GM19193 (cell line): ENCODE measurements around the gene LENEP.

ENCODE experiments used
- POLR2A ChIP-seq: IDR thresholded peaks from 4 replicates; pipeline ENCODE4 v1.6.1; 2011; ENCODE audit not compliant: insufficient read depth, insufficient read length; ENCODE audit errors: extremely low read depth

The LENEP gene

DNA sequence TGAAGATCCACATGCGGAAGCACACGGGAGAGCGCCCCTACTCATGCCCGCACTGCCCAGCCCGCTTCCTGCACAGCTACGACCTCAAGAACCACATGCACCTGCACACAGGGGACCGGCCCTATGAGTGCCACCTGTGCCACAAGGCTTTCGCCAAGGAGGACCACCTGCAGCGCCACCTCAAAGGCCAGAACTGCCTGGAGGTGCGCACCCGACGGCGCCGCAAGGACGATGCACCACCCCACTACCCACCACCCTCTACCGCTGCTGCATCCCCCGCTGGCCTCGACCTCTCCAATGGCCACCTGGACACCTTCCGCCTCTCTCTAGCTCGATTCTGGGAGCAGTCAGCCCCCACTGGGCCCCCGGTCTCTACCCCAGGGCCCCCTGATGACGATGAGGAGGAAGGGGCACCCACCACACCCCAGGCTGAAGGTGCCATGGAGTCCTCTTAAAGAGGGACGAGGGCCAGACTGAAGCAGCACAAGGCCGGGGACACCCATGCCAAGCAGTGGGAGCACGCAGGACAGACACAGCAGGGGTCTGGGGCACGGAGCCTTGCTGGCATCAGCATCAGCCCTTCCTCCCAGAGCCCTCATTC lies 22.9 kb downstream of the LENEP start:
- TF ChIP-seq POLR2A: no peak

DNA sequence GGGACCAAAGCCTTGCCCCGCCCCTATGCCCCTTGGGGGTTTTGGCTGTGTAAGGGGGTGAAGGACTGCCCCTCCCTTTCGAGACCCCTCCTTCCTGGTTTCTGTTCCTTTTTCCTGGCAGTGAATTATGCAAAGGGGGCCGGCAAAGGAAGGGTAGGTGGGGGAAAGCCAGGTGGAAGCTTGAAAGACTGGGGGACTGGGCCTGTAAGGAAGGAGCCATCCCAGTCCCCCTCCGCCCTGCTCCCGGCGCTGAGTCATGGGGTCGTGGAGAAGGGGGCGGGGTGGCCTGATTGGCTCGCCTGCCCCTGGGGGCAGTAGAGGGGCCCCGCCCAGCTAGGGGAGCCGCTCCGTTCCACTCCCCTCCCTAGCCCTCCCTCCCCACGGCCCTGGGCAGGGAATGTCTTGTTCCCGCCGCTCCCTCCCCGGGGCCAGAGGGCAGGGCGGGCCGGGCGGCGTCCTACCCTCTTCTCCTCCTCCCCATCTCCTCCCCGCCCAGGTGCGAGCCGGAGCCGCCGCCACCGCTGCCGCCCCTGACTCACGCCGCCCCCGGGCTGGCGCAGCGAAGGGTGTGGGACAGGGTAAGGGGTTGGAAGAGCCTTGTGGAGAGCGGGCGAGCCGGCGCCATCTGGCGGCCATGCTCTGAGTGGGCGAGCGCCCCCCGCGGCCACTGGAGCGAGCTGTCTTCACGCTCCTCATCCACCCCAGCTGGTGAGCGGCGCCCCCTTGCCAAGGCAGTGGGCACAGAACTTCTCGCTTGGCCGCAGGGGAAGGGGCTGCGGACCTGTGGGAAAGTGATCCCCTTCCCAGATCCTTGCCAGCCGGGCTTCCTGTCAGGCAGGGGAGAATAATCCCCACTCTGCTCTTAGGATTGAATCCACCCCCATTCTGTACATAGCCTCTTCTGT lies 23.9 kb downstream of the LENEP start:
- TF ChIP-seq POLR2A: peak; percentile 46

DNA sequence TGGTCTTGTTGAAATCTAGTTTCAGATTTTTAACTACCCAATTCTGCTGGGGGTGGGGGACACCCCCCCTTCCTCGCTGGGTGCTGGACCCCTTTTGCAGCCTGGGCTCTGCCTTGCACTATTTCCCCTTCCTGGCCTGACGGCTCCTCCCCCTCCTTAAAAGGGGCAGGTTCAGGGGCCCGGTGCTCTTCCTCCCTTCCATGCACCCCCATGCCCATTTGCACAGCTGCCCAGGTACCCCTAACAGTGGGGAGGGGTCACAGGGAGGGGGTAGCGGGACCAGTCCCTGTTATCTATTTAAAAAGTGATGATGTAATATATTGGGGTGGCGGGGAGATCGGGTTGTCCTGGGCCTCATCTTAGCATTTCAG lies 24.5 kb downstream of the LENEP start:
- TF ChIP-seq POLR2A: peak; percentile 18

DNA sequence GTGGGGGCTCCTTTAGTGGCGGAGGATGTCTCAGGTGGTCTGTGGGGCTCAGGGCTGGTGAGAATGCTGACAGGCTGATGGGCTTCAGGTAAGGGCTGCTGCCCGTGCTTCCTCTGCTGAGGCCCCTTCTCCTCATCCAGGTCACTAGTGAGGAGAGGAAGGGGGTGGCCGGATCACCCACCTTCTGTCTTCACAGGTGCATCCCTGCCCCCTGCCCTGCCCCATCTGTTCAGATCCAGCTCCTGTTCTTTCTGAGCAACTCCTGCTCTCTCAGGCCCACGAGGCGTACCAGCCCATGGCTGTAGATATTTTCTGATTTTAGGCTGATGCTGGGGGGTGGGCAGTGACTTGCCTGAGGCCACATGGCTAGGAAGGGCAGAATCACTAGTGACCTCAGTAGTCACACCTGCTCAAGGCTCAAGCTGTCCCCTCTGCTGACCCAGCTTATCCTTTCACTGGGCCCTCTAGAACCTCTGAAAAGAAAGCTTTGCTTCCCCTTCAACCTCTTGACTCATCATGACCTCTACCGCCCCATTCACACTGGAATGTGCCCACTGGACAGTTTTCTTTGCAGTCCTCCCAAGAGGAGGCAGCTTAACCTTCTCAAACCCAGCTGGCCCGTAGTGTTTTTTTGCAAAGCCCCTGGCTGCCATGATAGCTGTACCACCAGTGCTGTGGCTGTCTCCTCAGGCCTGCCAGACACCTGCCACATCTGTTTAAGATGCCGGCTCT lies 25.4 kb downstream of the LENEP start:
- TF ChIP-seq POLR2A: no peak

DNA sequence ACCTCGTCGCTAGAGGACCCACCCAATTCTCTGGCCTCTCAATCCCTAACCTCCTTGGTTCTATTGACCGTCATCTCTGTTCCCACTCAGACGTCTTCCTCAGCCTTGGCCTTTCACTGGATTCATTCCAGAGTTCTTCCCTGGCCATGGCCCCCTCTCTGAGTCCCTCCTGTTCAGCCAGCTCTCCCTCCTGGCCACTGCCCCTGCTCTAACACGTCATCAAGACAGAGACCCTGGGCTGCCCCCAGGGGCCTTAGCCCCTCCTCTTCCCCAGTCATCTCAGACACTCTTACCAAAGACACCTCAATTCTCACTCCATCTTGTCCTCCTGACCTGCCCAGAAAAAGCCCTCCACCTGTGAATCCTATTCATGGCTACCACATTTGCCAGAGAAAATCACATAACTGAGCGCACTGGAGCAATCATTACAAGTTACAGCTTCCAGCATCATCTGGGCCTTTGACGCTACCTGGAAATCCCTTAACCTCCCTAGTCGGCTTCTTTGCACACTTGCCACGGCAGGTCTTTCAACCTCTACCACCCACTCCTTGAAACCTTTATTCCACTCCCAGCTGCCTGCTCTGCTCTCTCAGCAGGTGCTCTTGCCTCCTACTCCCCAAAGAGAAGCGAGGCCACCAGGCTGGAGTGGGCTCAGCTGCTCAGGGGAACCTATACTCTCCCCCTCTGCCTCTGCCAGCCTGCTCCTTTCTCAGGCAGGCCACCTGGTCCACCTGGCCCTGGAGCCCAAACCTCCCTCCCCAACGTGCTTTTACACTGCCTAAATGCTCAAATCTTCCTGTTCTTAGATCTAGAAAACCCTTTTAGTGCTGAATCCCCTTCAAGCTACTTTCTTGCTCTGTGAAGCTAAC lies 26.2 kb downstream of the LENEP start:
- no peak for TF ChIP-seq POLR2A

DNA sequence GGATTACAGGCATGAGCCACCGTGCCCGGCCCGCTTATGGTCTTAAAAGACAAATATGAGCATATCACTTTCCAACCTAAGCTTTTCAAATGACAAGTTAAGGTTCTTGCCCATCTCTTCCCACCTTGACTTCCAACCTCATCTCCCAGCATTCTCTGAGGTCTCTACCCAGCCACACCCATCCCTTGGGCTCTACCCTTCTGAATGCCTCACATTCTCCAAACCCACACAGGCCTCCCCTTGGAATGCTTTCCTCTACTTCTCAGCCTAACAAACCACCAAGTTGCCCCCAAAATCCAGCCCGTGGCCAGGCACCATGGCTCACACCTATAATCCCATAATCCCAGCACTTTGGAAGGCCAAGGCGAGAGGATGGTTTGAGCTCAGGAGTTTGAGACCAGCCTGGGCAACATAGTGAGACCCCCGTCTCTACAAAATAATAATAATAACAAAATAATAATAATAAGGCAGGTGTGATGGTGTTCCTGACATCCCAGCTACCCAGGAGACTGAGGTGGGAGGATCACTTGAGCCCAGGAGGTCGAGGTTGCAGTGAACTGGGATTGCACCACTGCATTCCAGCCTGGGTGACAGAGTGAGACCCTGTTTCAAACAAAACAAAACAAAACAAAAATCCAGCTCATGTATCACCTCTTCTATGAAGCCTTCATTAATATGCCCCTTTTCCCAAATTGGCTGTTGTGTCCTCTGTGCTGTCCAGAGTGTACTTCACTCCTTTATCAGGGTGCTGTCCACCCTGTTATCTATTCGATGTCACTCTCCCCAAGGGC lies 28.9 kb downstream of the LENEP start:
- TF ChIP-seq POLR2A: no peak

DNA sequence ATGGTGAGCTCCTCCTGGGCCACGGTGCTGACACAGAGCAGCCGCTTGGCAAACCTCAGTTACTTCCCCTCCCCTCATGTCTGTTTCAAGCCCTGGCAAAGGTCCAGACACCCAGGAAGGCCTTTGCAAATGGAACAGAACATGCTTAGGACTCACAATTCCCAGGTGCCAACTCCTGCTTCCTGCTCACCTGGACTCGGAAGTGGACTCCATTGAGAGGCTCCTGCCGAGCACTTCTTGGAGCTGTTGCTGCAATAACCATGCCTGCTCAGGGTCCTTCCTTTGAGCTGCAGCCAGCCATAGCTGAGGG lies 29.5 kb downstream of the LENEP start:
- TF ChIP-seq POLR2A: no peak

DNA sequence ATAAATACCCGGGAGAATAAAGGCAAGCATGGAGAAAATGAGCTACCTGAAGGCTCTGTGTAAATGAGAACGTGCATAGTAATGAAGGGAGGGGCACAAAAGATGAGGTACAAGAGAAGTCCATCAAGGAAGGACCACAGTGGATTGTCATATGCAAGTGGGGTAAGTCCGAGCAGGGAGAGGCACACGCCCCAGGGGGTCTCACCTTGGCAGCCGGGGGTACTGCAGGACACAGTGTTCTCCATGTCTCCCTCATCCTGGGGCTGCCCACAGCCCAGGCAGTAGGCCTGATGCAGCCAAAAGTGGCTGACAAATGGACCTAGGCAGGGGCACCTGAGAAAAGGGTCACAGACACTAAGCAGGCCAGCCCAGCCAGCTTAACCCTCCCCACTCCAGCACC lies 30.2 kb downstream of the LENEP start:
- no peak for TF ChIP-seq POLR2A

DNA sequence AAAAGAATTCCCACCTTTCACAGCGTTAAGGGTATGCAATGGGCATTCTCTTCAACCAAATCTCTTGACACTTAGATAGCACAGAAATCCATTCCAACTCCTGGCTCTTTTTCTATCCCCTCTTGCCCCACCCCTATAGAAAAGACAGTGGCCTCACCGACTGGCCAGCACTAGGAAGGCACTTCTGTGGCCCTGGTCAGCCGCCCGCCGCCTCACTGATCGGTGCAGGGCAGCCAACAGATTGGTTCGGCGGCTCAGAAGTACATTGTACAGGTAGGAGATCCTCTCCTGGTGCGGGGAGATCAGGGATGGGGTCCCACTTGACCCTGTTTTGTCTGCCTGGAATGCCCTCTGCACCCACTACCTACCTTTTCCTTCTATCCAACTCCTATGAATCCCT lies 30.9 kb downstream of the LENEP start:
- TF ChIP-seq POLR2A: no peak

DNA sequence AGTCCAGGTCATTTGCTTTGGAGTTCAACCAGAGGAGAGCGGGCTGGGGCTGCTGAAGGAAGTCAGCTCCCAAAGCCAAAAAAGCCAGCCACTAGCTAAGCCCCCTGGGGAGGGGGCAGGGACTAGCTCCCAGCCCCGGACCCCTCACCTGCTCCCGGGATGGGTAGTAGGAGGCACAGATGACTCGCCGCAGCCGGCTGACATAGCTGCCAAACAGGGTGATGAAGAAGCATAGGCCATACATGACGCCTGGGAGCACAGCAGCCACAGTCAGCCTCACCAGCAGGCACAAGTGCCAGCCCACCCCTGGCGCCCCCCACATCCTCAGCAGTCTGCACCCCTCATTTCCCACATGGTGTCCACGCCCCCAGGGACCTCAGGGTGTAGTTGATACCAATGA lies 32.8 kb downstream of the LENEP start:
- TF ChIP-seq POLR2A: no peak

DNA sequence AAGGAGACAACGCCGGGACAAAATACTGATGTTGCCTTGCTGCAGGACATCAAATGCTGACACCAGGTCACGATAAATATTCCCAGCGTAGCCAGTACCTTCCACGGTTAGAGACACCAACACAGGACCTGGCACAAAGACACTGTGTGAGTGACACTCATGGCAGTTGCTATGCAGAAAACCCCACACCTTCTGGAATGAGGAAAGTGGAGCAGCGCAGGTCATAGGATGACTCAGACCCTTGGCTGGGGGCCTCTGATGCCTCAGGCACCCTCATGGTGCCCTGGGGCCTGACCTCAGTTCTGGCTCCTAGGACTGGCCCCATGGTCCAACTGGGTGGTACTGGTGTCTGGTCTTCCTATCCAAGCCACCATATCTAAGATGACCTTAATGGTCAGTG lies 33.2 kb downstream of the LENEP start:
- no peak for TF ChIP-seq POLR2A

DNA sequence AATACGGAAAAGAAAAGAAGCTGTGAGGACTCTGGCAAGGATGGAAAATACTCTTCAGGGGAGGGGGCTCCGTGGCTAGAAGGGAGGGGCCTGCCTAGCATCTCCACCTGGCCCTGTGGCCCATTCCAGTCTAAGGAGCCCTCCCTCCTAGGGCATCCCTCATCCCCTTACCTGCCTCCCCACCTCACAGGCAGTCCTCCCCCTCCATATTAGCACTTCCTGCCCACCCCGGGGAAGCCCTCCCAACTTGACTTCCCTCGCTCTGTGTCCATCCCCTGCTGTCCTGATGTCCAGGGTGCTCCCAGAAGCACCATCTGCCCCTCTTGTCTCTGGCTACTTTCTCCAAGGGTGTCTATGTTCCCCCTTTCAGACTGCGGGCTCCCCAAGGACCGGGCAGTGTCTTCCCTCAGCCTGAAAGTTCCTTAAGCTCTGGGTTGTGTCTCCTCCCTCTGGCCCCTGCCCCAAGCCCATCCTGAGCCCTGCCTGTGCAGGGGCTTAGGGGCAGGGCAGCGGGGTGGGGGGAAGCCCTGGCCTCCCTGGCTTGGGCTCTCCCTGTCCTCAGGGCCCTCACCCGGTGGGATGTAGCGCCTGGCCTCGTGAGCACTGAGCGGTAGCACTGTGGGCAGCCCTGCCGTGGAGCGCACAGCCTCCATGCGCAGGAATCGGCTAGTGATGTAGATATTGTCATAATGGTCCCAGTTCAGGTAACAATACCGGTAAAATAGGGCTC lies 36.3 kb downstream of the LENEP start:
- TF ChIP-seq POLR2A: no peak

DNA sequence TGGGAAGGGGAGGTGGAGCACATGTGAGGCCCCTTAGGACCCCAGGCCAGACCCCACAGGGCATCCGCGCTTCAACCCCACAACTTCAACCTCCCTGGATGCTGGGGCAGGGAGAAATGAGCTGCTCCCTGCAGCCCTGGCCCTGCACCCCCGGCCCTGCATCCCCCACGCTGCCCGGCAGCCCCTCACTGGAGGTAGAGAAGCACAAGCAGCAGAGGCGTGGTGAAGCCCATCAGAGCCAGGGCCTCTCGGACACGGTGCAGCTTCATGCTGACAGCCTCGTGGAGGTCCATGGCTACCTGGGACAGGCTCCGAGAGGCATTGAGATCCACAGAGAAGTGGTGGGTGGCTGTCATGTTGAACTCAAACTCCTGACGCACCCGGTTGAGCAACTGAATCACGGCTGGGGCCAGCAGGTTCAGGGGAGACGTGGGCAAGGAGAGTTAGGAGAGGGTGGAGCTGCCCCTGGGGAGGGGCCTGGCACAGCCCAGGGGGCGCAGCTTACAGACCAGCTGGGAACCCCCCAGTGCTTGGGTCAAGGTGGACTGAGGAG lies 36.9 kb downstream of the LENEP start:
- no peak for TF ChIP-seq POLR2A
